H9 (cell line): Measurements from ENCODE around the gene STYXL1. TPM values are rescaled to one million over a fixed set of nuclear protein-coding genes. Genes with fewer than 3 reads are reported as not detected.

Source experiments
- DNase-seq: peaks from one replicate; pipeline ENCODE4 v3.0.0-alpha.2; 2017
- H2AFZ ChIP-seq: one replicate; pipeline ENCODE4 v1.6.1; 2013; ENCODE audit warnings: mild to moderate bottlenecking, low read length, control low read depth, moderate library complexity
- H2AK5ac ChIP-seq: 2 replicates; pipeline ENCODE4 v1.6.1; 2013; ENCODE audit warnings: low read length, control low read depth, mixed read lengths; ENCODE audit not compliant: insufficient read length
- H2BK120ac ChIP-seq: one replicate; pipeline ENCODE4 v1.6.1; 2013; ENCODE audit warnings: low read depth, mild to moderate bottlenecking, low read length, control low read depth, inconsistent platforms; ENCODE audit not compliant: poor library complexity, severe bottlenecking
- H2BK12ac ChIP-seq: 2 replicates; pipeline ENCODE4 v1.6.1; 2013; ENCODE audit warnings: low read length, control low read depth, mixed read lengths, low read depth; ENCODE audit not compliant: insufficient read length
- H2BK15ac ChIP-seq: 2 replicates; pipeline ENCODE4 v1.6.1; 2013; ENCODE audit warnings: low read depth, low read length, control low read depth
- H2BK20ac ChIP-seq: one replicate; pipeline ENCODE4 v1.6.1; 2013; ENCODE audit warnings: low read depth, mild to moderate bottlenecking, low read length, control low read depth, inconsistent platforms; ENCODE audit not compliant: poor library complexity, severe bottlenecking
- H2BK5ac ChIP-seq: 2 replicates; pipeline ENCODE4 v1.6.1; 2013; ENCODE audit warnings: low read length, control low read depth, mixed read lengths; ENCODE audit not compliant: insufficient read length
- H3K14ac ChIP-seq: 2 replicates; pipeline ENCODE4 v1.6.1; 2013; ENCODE audit warnings: low read length, control low read depth; ENCODE audit not compliant: insufficient read depth
- H3K18ac ChIP-seq: 2 replicates; pipeline ENCODE4 v1.6.1; 2013; ENCODE audit warnings: low read depth, mild to moderate bottlenecking, mixed read lengths, low read length, control low read depth; ENCODE audit not compliant: insufficient read length
- H3K23ac ChIP-seq: 2 replicates; pipeline ENCODE4 v1.6.1; 2013; ENCODE audit warnings: low read length, control low read depth, mixed read lengths, low read depth; ENCODE audit not compliant: insufficient read length
- H3K23me2 ChIP-seq: 2 replicates; pipeline ENCODE4 v1.6.1; 2013; ENCODE audit warnings: low read depth, mild to moderate bottlenecking, mixed read lengths, low read length, control low read depth; ENCODE audit not compliant: insufficient read length, poor library complexity, severe bottlenecking
- H3K27ac ChIP-seq: 2 replicates; pipeline ENCODE4 v1.5.1; 2013; ENCODE audit warnings: low read length, control low read depth, mixed read lengths, low read depth; ENCODE audit not compliant: insufficient read length
- H3K27me3 ChIP-seq: 2 replicates; pipeline ENCODE4 v1.6.1; 2013; ENCODE audit warnings: low read length, control low read depth, inconsistent platforms; ENCODE audit not compliant: insufficient read depth
- H3K4ac ChIP-seq: 2 replicates; pipeline ENCODE4 v1.6.1; 2013; ENCODE audit warnings: low read depth, mild to moderate bottlenecking, control low read depth, inconsistent platforms, low read length, moderate library complexity
- H3K4me1 ChIP-seq: 2 replicates; pipeline ENCODE4 v1.6.1; 2013; ENCODE audit warnings: low read length, control low read depth, inconsistent platforms; ENCODE audit not compliant: insufficient read depth
- H3K4me2 ChIP-seq: 2 replicates; pipeline ENCODE4 v1.6.1; 2013; ENCODE audit warnings: low read length, control low read depth, mixed read lengths; ENCODE audit not compliant: insufficient read length, insufficient read depth
- H3K56ac ChIP-seq: 2 replicates; pipeline ENCODE4 v1.6.1; 2013; ENCODE audit warnings: low read depth, mild to moderate bottlenecking, mixed read lengths, low read length, control low read depth; ENCODE audit not compliant: insufficient read length
- H3K79me1 ChIP-seq: 2 replicates; pipeline ENCODE4 v1.6.1; 2013; ENCODE audit warnings: low read depth, mild to moderate bottlenecking, moderate library complexity, low read length, control low read depth, inconsistent platforms; ENCODE audit not compliant: insufficient read depth, poor library complexity, severe bottlenecking
- H3K79me2 ChIP-seq: 2 replicates; pipeline ENCODE4 v1.6.1; 2013; ENCODE audit warnings: low read length, control low read depth, inconsistent platforms; ENCODE audit not compliant: insufficient read depth
- H3K9ac ChIP-seq: 2 replicates; pipeline ENCODE4 v1.6.1; 2013; ENCODE audit warnings: low read length, control low read depth, mixed read lengths; ENCODE audit not compliant: insufficient read length; ENCODE audit errors: extremely low read depth
- H3K9me3 ChIP-seq: one replicate; pipeline ENCODE4 v1.6.1; 2013; ENCODE audit warnings: low read depth, low read length, inconsistent platforms; ENCODE audit not compliant: control insufficient read depth
- H3T11ph ChIP-seq: one replicate; pipeline ENCODE4 v1.6.1; 2013; ENCODE audit warnings: mild to moderate bottlenecking, low read length, control low read depth, inconsistent platforms
- H4K20me1 ChIP-seq: one replicate; pipeline ENCODE4 v1.6.1; 2013; ENCODE audit not compliant: control insufficient read depth, insufficient read length, insufficient read depth
- H4K5ac ChIP-seq: 2 replicates; pipeline ENCODE4 v1.6.1; 2013; ENCODE audit warnings: low read depth, mild to moderate bottlenecking, mixed read lengths, low read length, control low read depth; ENCODE audit not compliant: insufficient read length
- H4K8ac ChIP-seq: replicated peaks from 2 replicates; pipeline ENCODE4 v1.6.1; 2013; ENCODE audit warnings: low read length, control low read depth, mixed read lengths, low read depth; ENCODE audit not compliant: insufficient read length
- H4K91ac ChIP-seq: 2 replicates; pipeline ENCODE4 v1.6.1; 2013; ENCODE audit warnings: low read depth, mild to moderate bottlenecking, moderate library complexity, mixed read lengths, low read length, control low read depth; ENCODE audit not compliant: insufficient read length
- H3K27ac Mint-ChIP-seq, 3 experiments: 2 replicates in 2 of 3; 3 replicates in 1 of 3; pipeline ENCODE4 v1.8.0; 2020 to 2021; ENCODE audit warnings: mixed read lengths in 3 of 3, mild to moderate bottlenecking in 1 of 3, moderate library complexity in 1 of 3
- H3K27me3 Mint-ChIP-seq: 2 replicates; pipeline ENCODE4 v1.8.0; 2021; ENCODE audit warnings: low read depth, mild to moderate bottlenecking, moderate library complexity, mixed read lengths
- H3K36me3 Mint-ChIP-seq, 3 experiments: 2 replicates in 2 of 3; 3 replicates in 1 of 3; pipeline ENCODE4 v1.8.0; 2020 to 2021; ENCODE audit warnings: low read depth in 3 of 3, mixed read lengths in 3 of 3; ENCODE audit not compliant: insufficient read depth in 1 of 3
- H3K4me1 Mint-ChIP-seq, 2 experiments: 2 replicates each; pipeline ENCODE4 v1.8.0; 2020; ENCODE audit warnings: mixed read lengths in 2 of 2
- H3K4me3 Mint-ChIP-seq, 2 experiments: 2 replicates in 1 of 2; 3 replicates in 1 of 2; pipeline ENCODE4 v1.8.0; 2020 to 2021; ENCODE audit warnings: mild to moderate bottlenecking in 2 of 2, mixed read lengths in 2 of 2, moderate library complexity in 1 of 2
- H3K9me3 Mint-ChIP-seq, 2 experiments: 2 replicates in 1 of 2; 3 replicates in 1 of 2; pipeline ENCODE4 v1.8.0; 2020; ENCODE audit warnings: mild to moderate bottlenecking in 2 of 2, mixed read lengths in 2 of 2, moderate library complexity in 1 of 2
- CTCF ChIP-seq: fragments of 200-600 bp; sonication (generic); conservative IDR thresholded peaks from 3 replicates; pipeline ENCODE4 v1.8.0; 2021; ENCODE audit warnings: antibody characterized with exemption, mild to moderate bottlenecking
- WGBS: extraction: QIAGEN DNeasy Blood & Tissue Kit; methylation state at CpG from one replicate; pipeline ENCODE4 v1.1.7; 2013; ENCODE audit warnings: missing lambda C conversion rate, low lambda C conversion rate, mixed read lengths; ENCODE audit not compliant: insufficient read length; ENCODE audit errors: extremely low coverage; 5-methylcytosine and 5-hydroxymethylcytosine counted together
- total RNA-seq: library from RNA; stranded (reverse); gene quantifications from 2 replicates; pipeline ENCODE4 v1.2.1, GENCODE V29; 2021

Gene STYXL1
- total RNA-seq, 1 experiment from 2014 or later, result 38.7 TPM

DNA sequence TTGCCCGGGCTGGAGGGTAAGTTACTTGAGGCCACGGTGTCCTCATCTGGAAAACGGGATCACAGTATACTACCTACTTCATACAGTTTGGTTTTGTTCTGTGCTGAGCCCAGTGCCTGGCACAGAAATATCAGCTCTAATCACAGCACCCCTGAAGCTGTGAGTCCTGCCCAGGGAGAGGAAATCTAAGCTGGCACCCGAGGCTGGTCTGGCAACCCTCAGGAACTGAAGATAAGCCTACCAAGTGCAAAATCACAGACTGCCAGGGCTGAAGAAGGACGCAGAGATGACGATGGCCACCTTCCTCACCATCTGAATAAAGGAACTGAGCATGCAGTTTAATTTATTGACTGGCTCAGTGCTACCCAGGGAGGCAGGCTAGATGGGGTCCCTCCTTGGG, 45.7 kb downstream of the STYXL1 start:
- WGBS, result no CpG with 5 or more reads among the region's 6 CpGs
- H2BK120ac ChIP-seq, result no peak overlapping the region
- no peak overlapping the region for H3K4ac ChIP-seq
- Mint-ChIP-seq H3K36me3 (peaks cover 18 to 37% (median 22%) of the 10 kb centered on the region in 3 experiments), H3K27me3 (no peaks in the 10 kb centered on the region), H3K27ac (no peak overlapping the region), H3K4me1 (no peaks in the 10 kb centered on the region), H3K4me3 (no peak overlapping the region), H3K9me3 (no peaks in the 10 kb centered on the region)
- H3K4me2 ChIP-seq, result no peak overlapping the region
- H3K4me1 ChIP-seq, result no peaks in the 10 kb centered on the region
- no peak overlapping the region for H3K23ac ChIP-seq
- no peak overlapping the region for H2BK12ac ChIP-seq
- no peak overlapping the region for H3K18ac ChIP-seq
- H2AFZ ChIP-seq, result no peak overlapping the region
- no peak overlapping the region for H4K91ac ChIP-seq
- no peak overlapping the region for H3T11ph ChIP-seq
- H3K14ac ChIP-seq, result no peak overlapping the region
- H2BK5ac ChIP-seq, result no peak overlapping the region
- H3K79me2 ChIP-seq, result no peaks in the 10 kb centered on the region
- H4K5ac ChIP-seq, result no peak overlapping the region
- no peak overlapping the region for H4K8ac ChIP-seq
- no peaks in the 10 kb centered on the region for H4K20me1 ChIP-seq
- no peaks in the 10 kb centered on the region for H3K9me3 ChIP-seq
- H3K23me2 ChIP-seq, result no peaks in the 10 kb centered on the region
- H3K27me3 ChIP-seq, result no peaks in the 10 kb centered on the region
- no peak overlapping the region for H3K27ac ChIP-seq
- no peak overlapping the region for H3K56ac ChIP-seq
- no peaks in the 10 kb centered on the region for H3K79me1 ChIP-seq
- H2BK20ac ChIP-seq, result no peak overlapping the region
- TF ChIP-seq CTCF, result no peak
- no peak for DNase-seq
- no peak overlapping the region for H3K9ac ChIP-seq
- no peak overlapping the region for H2AK5ac ChIP-seq
- no peak overlapping the region for H2BK15ac ChIP-seq
